Vagina (tissue), 2 donors: Measurements from ENCODE around the gene PHLDA3.

Source experiments
- CTCF ChIP-seq, 3 experiments: fragments of 450-650 bp in 2 of 3; fragments of 200-600 bp in 1 of 3; sonication (generic) in 1 of 3; IDR thresholded peaks; one replicate each; pipeline ENCODE4 v1.5.1; 2017 to 2019; ENCODE audit warnings: antibody characterized with exemption in 3 of 3, mild to moderate bottlenecking in 2 of 3, moderate library complexity in 2 of 3
- POLR2A ChIP-seq, 2 donors: fragments of 450-650 bp; IDR thresholded peaks; one replicate each; pipeline ENCODE4 v1.6.1; 2017; ENCODE audit warnings: antibody characterized with exemption in 2 of 2, mild to moderate bottlenecking in 2 of 2, moderate library complexity in 2 of 2
- POLR2AphosphoS5 ChIP-seq, 2 donors: sonication (generic); formaldehyde crosslinking; IDR thresholded peaks; one replicate each; pipeline ENCODE4 v1.9.0; 2017; ENCODE audit warnings: antibody characterized with exemption in 2 of 2, mild to moderate bottlenecking in 2 of 2, low read depth in 1 of 2; ENCODE audit not compliant: insufficient read depth in 1 of 2

GRCh38 chr1:201516511-201517127, 47.6 kb upstream of the PHLDA3 start:
- TF ChIP-seq CTCF (IDR thresholded peaks at IDR 0.05): no peak
- no peak for TF ChIP-seq POLR2A (IDR thresholded peaks at IDR 0.05)
- no peak for TF ChIP-seq POLR2AphosphoS5 (IDR thresholded peaks at IDR 0.05; ENCODE audit: insufficient read depth in 1 of 2, low read depth in 1 of 2)
